ENCODE results near the gene CTRB2. TPM values are rescaled to one million over a fixed set of nuclear protein-coding genes. Genes with fewer than 3 reads are reported as not detected.

Gene CTRB2
- total RNA-seq, 1 donor from 2014 or later, result not detected

GRCh38 chr16:75236736-75237397 is 29.9 kb upstream of the CTRB2 start:
- no peak for DNase-seq (ENCODE audit: low spot score in 2 of 2)
- H3K27ac ChIP-seq, result peak overlapping the region; percentile 91 to 94

GRCh38 chr16:75236232-75236631 is 29.3 kb upstream of the CTRB2 start:
- Histone ChIP-seq H3K4me1 (peaks cover 30 to 59% of the 10 kb centered on the region in 2 donors), H3K27ac (peak overlapping the region in 1 of 2 donors; percentile 94), H3K27me3 (no peaks in the 10 kb centered on the region), H3K4me3 (no peak overlapping the region), H3K36me3 (peaks cover 51 to 64% of the 10 kb centered on the region in 2 donors), H3K9me3 (no peaks in the 10 kb centered on the region)
- TF ChIP-seq CTCF (IDR thresholded peaks at IDR 0.05), result no peak
- intact Hi-C loops (cut with DNase I), result no loop called here
- DNase-seq (ENCODE audit: low spot score in 2 of 2), result no peak

More at GRCh38 chr16:75236736-75237397, 29.9 kb upstream of the CTRB2 start:
- no peaks in the 10 kb centered on the region for H3K27me3 ChIP-seq
- H3K9me3 ChIP-seq, result no peaks in the 10 kb centered on the region
- intact Hi-C loops (cut with DNase I), result no loop called here
- no peak for TF ChIP-seq CTCF (IDR thresholded peaks at IDR 0.05)
- H3K4me3 ChIP-seq, result no peak overlapping the region
- H3K36me3 ChIP-seq, result peaks cover 54 to 64% of the 10 kb centered on the region in 2 donors
- H3K4me1 ChIP-seq, result peaks cover 30 to 66% of the 10 kb centered on the region in 2 donors

GRCh38 chr16:75235721-75236193 is 28.8 kb upstream of the CTRB2 start:
- Histone ChIP-seq H3K4me1 (peaks cover 30 to 55% of the 10 kb centered on the region in 2 donors), H3K27ac (peak overlapping the region; percentile 55 to 94), H3K27me3 (no peaks in the 10 kb centered on the region), H3K36me3 (peaks cover 51 to 61% of the 10 kb centered on the region in 2 donors), H3K4me3 (no peak overlapping the region), H3K9me3 (no peaks in the 10 kb centered on the region)
- intact Hi-C loops (cut with DNase I), result no loop called here
- no peak for TF ChIP-seq CTCF (IDR thresholded peaks at IDR 0.05)
- no peak for DNase-seq (ENCODE audit: low spot score in 2 of 2)

GRCh38 chr16:75234856-75235696 is 28.1 kb upstream of the CTRB2 start:
- H3K27me3 ChIP-seq, result no peaks in the 10 kb centered on the region
- no peak overlapping the region for H3K4me3 ChIP-seq
- peaks cover 30 to 48% of the 10 kb centered on the region in 2 donors for H3K4me1 ChIP-seq
- H3K36me3 ChIP-seq, result peaks cover 49 to 57% of the 10 kb centered on the region in 2 donors
- no peak for TF ChIP-seq CTCF (IDR thresholded peaks at IDR 0.05)
- H3K27ac ChIP-seq, result peak overlapping the region; percentile 55 to 94
- peak in 1 of 2 donors; percentile 66 for DNase-seq (ENCODE audit: low spot score in 2 of 2)
- no peaks in the 10 kb centered on the region for H3K9me3 ChIP-seq
- intact Hi-C loops (cut with DNase I), result loop anchor here (1.0 kb wide), 2 partner anchors 150 to 167 kb away; no protein-coding TSS in a partner anchor

GRCh38 chr16:75233611-75233938 is 26.6 kb upstream of the CTRB2 start:
- intact Hi-C loops (cut with DNase I), result no loop called here
- H3K4me3 ChIP-seq, result no peak overlapping the region
- no peaks in the 10 kb centered on the region for H3K27me3 ChIP-seq
- no peaks in the 10 kb centered on the region for H3K9me3 ChIP-seq
- peak overlapping the region; percentile 55 to 94 for H3K27ac ChIP-seq
- peaks cover 24 to 33% of the 10 kb centered on the region in 2 donors for H3K4me1 ChIP-seq
- peaks cover 60 to 72% of the 10 kb centered on the region in 2 donors for H3K36me3 ChIP-seq
- peak in 1 of 2 donors; percentile 68 for DNase-seq (ENCODE audit: low spot score in 2 of 2)
- no peak for TF ChIP-seq CTCF (IDR thresholded peaks at IDR 0.05)
